Fibroblast of the aortic adventitia (primary cell): ENCODE measurements around the gene ZBED5. TPM values are rescaled to one million over a fixed set of nuclear protein-coding genes. Genes with fewer than 3 reads are reported as not detected.

Experiments used
- DNase-seq: peaks from one replicate; pipeline ENCODE4 v3.0.0-alpha.2; 2010; ENCODE audit warnings: low read depth
- H3K4me3 ChIP-seq: 2 replicates; pipeline ENCODE4 v1.5.1; 2011; ENCODE audit warnings: low read depth, mild to moderate bottlenecking, control low read depth, low read length, moderate library complexity
- CTCF ChIP-seq: IDR thresholded peaks from 2 replicates; pipeline ENCODE4 v1.5.1; 2011; ENCODE audit warnings: mild to moderate bottlenecking, low read length, control low read depth, inconsistent platforms; ENCODE audit not compliant: insufficient read depth
- total RNA-seq: library from RNA; depleted of rRNA; stranded (reverse); fragments of >200 nt; gene quantifications from 2 replicates; pipeline ENCODE4 v1.2.3, GENCODE V29; 2012; ENCODE audit warnings: low replicate concordance

ZBED5 gene
- total RNA-seq, 1 donor, result 60.6 TPM

- DNase-seq, result peak; percentile 55
- peak overlapping the region; percentile 94 for H3K4me3 ChIP-seq
- TF ChIP-seq CTCF, result no peak
Observed at GRCh38 chr11:10856689-10857458, 979 bp downstream of the ZBED5 start.

- no peak overlapping the region for H3K4me3 ChIP-seq
- TF ChIP-seq CTCF, result no peak
- DNase-seq, result no peak
Observed at GRCh38 chr11:10855295-10855694, 2.6 kb downstream of the ZBED5 start.

- no peak for DNase-seq
- H3K4me3 ChIP-seq, result no peak overlapping the region
- no peak for TF ChIP-seq CTCF
Observed at GRCh38 chr11:10847960-10848860, 9.6 kb downstream of the ZBED5 start.

GRCh38 chr11:10846660-10847059 lies 11.2 kb downstream of the ZBED5 start:
- H3K4me3 ChIP-seq, result no peak overlapping the region
- TF ChIP-seq CTCF, result no peak
- DNase-seq, result no peak

- H3K4me3 ChIP-seq, result no peak overlapping the region
- no peak for TF ChIP-seq CTCF
- DNase-seq, result no peak
Observed at GRCh38 chr11:10845589-10845988, 12.3 kb downstream of the ZBED5 start.

- no peak for TF ChIP-seq CTCF
- no peak for DNase-seq
- H3K4me3 ChIP-seq, result no peak overlapping the region
Observed at GRCh38 chr11:10844796-10845195, 13.1 kb downstream of the ZBED5 start.
